GM10847 (cell line): ENCODE results near the gene IQSEC1.

Source experiments
- POLR2A ChIP-seq: IDR thresholded peaks from 2 replicates; pipeline ENCODE4 v1.6.1; 2011; ENCODE audit not compliant: insufficient read length; ENCODE audit errors: extremely low read depth

Gene IQSEC1

DNA sequence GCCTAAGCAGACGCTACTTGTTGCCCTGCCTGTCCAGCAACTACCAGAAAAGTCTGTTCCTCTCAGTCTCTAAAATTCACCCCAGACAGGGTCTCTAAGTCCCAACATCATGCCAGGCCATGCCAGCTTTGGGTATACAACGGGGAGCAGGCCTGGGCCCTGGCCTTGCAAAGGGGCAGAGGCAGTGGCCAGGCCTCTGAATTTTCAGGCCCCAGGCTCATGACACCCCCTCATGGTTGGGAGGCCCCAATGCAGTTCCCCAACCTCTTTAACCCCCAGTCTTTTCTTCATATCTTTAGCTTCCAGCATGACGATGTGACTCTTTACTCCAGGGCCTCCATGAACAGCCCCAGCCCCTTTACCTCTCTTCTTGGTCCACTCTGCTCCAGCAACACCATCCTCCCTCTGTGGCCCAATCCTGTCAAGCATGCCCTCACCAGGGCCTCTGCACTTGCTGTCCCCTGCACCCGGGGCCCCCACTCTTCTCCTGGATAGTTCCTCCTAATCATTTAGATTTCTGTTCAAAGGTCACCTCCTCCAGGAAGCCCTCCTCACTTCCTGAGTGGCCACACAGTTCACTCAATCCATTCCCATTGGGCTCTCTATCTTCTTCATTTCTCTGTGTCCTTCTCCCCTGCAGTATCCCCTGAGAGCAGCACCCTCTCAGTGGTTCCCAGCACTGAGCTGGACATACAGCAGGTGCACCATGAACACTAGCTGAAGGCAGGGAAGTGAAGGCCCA, 4.8 kb downstream of the IQSEC1 start:
- no peak for TF ChIP-seq POLR2A

DNA sequence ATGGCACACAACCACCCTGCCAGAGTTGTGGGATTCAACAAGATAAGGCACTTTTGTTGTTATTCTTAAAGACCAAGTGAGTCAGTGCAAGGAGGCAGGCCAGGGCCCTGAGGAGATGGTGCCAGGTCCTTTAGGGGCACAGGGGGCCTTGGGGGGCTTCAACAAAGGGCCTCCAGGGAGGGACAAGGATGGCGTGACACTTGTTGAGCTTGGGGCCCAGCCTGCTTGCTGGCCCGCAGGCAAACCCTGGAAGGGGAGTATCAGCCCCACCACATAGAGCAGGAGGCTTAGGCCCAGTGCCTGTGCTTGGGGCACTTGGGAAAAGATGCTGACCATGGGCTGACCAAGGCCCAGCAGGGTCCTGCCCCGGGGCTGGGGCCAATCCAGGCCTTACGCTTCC, 5.5 kb downstream of the IQSEC1 start:
- TF ChIP-seq POLR2A, result no peak

DNA sequence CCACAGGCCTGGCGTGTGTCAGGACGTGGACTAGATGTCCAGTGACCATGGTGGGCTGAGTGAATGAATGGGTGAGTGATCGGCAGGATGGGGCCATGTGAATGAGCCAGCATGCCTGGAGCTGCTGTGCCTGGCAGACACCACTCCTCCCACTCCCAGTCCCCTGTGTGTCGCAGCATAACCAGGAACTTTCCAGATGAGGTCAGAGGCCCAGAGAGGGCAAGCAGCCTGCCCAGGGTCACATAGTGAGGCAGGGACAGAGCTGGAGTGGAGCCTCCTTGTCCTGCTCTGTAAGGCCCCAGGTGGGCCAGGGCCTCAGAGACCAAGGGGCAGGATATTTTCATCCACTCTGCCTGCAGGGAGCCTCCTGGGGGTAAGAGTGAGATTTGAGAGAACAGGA, 6.4 kb downstream of the IQSEC1 start:
- TF ChIP-seq POLR2A, result no peak

DNA sequence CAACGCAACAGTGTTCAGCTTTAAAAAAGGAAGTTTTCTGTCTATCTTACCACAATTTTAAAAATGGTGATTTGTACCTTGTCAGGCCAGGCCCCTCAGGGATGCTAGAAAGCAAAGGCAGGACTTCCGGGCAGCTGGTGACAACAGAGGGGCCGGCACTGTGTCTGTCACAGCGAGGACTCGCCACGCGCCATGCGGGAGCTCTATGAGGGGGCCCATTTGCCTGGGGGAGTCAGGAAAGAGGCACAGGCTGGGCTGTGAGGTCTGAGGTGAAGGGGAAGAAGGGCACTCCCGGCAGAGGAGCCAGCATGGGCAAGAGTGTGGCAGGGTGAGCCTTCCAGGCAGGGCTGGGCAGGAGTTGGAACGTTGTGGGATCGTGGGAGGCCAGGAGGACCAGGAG, 7.0 kb downstream of the IQSEC1 start:
- TF ChIP-seq POLR2A, result no peak

DNA sequence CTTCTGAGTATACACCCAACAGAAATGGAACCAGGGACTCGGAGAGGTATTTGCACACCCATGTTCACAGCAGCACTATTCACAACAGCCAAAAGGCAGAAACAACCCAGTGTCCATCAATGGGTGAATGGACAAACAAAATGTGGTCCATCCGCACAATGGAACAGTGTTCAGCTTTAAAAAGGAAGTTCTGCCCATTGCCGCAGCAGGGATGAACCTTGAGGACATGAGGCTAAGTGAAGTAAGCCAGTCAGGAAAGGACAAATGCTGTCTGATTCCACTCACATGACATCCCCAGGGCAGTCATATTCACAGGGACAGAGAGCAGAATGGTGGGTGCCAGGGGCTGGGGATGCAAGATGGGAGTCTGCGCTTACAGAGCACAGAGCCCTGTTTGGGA, 7.5 kb downstream of the IQSEC1 start:
- TF ChIP-seq POLR2A, result no peak

DNA sequence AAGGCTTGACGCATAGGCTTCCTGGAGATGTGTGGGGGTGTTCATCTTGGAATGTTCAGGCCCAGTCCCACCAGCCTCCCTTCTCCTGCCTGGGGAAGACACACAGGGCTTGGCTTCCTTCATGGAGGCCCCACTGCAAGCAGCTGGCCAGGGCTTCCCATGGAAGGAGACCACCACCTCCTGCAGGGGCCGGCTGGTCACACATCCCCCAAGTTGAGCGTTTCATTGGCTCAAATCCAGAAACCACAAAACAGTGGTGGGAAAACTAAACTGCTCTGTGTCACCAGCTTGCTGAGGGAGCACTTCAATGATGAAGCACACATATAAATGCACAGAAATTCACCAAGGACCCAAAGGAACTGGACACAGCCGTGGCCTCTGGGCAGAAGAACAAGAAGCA, 8.3 kb downstream of the IQSEC1 start:
- no peak for TF ChIP-seq POLR2A

DNA sequence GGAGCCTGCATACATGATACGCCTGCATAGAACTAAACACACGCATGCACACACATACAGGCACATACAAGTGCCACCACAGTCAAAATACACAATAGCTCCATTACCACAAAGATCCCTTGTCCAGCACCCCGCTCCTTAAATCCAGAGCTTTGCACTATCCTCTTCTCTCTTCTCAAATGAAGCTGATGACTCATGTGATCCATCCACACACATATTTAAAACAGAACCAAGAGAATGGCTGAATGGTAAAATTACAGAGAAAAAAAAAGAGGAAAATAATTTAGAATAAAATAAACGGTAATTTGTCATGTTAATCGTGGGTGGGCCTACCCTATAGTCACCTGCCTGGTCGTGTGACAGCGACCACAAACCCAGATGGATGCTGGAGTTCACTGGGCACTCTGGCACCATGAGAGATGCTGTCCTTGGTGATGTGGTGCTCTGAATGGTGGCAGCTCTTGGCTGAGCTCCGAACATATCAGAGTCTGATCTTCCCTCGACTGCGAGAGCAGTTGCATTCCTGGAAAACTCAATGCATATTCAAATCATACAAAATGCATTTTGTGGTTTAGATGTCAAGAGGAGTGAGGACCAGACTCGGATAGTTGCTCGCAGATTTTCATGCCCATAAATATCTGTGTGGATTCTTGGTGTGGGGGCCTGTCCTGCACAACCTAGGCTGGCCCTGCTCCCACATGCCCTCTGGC, 8.9 kb downstream of the IQSEC1 start:
- TF ChIP-seq POLR2A, result no peak

DNA sequence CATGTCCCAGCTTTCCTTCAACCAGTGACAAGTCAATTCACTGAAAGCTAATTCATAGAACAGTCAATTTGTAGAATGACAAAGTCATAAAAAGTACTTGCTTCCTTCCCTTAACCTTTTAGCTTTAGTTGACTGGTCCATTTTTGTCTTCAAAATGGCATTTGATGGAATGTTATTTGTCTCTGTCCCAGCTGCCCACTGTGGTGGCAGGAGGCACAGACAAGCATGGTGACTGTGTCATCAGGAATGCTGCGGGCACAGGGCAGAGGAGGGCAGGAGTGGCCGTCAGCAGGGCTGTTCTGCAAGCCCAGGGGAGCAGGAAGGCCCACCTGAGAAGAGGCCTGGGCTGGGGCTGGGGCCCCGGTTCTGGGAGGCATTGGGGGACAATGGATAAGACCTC, 10.0 kb downstream of the IQSEC1 start:
- no peak for TF ChIP-seq POLR2A

DNA sequence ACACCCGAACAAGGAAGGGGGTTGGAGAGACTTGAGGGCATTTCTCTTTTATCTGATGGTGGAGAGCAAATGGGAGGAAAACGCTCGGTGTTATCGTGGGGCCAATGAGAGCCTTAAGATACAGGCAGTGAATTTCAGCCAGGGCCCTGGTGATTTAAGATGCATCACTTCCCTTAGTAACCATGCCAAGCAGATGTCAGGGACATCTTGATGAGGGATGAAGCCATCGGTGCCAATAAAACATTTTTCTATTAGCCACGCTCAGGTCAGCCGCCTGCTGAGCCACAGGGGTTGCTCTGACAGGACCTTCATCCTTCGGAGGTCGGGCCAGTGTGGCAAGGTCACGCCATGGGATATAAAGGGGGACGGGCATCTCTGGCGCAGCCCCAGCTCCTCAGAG, 10.6 kb downstream of the IQSEC1 start:
- no peak for TF ChIP-seq POLR2A

DNA sequence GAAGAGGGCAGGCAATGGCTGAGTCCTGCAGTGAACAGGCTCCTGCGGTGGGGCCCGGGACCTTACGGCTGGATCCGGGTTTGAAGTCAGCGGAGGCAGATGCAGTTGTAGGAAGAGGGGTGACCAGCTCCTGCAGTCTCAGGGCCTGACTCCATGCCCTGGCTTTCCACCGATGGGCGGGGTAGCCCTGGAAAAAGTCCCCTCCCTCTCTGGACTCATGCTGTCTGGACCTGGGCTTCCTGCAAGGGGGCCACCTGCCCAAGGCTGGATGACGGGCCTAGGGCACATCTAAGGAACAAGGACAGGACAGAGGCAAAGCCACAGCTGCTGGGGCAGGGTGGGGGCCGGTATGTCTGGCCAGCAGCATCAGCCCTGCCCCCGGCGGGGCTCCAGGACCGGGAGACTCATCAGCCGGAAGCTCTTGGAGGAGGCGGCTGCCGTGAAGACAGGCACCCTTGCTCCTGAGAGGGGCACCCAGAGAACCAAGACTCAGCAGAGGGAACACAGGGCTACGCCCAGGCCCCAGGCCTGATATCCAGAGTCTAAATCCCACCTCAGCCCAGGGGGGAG, 12.8 kb downstream of the IQSEC1 start:
- no peak for TF ChIP-seq POLR2A

DNA sequence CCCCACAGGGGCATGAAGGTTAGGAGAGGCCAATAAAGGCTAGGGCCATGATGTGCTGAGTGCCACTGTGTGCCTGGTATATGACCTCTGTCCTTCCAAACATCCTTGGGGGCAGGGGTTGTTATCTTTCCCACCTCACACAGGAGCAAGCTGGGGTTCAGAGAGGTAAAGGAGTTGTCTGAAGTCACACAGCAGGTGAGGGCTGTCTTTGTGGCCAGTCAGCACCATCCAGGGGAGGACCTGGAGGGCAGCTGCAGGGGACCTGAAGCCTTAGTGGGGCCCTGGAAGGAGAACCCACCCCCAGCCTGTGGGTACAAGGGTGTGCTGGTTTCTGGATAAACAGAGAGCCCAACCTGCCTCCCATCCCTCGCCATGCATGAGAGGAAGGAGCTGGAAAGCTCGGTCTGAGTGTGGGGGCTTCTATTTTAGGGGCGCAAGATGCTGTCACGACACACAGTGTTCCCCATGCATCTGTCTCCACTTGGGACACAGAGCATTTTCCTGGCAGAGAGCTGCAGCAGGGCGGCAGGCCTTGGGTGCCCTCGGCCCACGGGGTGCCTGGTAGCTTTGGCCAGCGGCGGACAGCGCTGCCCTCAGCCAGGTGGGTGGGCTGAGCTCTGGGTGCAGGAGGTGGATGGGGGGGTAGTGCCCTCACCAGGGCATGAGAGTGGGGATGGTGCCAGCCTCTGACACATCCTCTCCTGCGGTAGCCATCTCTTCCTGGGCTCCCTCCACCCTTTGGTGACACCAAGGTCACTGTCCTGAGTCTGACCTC, 14.7 kb downstream of the IQSEC1 start:
- TF ChIP-seq POLR2A, result no peak

DNA sequence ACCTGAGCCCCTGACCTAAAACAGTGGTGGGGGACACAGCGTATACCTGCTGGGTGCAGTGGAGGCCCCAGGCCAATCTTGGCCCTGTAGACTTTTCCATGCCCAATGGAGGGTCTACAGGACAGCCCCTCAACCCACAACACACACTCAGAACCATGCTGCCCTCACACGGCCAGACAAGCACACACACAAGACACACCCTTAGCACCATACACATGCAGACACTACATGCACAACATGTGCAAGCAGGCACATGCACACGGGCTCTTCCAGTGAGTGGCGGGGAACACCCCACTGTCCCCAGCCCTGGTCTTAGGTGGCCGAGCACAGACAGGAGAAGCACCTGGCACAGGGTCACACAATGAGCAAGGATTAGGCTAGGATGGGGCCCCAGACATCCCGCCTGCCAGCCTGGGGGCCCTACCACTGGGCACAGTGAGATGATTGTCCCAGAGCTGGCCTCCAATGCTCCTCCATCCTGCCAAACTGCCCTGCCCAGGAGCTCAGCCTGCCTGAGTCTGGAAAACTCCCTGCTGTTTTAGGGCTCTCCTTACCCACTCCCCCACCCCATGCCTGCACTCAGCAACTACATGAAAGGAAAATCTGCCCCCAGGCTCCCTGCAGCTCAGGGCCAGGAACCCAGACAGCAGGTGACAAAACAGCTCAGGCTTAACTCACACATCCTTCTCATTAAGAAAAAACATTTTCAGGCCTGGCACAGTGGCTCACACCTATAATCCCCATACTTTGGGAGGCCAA, 15.8 kb downstream of the IQSEC1 start:
- no peak for TF ChIP-seq POLR2A

DNA sequence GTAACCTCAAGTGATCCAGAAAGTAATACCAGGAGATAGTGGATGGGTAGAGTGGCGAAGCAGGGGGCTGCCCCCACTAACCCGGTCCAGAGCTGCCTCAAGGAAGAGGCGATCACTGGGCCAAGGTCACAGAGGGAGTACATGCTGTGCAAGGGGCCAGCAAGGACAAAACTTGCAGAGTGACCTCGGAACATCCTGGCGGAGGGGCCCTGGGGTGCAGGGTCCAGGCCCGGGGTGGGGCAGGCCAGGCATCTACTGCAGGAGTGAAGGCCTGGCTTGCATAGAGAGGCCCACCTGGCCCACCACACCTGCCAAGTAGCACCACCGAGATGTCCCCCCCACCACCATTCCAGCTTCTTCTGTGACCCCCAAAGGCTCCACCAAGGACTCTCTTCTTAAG, 17.6 kb downstream of the IQSEC1 start:
- TF ChIP-seq POLR2A, result no peak

DNA sequence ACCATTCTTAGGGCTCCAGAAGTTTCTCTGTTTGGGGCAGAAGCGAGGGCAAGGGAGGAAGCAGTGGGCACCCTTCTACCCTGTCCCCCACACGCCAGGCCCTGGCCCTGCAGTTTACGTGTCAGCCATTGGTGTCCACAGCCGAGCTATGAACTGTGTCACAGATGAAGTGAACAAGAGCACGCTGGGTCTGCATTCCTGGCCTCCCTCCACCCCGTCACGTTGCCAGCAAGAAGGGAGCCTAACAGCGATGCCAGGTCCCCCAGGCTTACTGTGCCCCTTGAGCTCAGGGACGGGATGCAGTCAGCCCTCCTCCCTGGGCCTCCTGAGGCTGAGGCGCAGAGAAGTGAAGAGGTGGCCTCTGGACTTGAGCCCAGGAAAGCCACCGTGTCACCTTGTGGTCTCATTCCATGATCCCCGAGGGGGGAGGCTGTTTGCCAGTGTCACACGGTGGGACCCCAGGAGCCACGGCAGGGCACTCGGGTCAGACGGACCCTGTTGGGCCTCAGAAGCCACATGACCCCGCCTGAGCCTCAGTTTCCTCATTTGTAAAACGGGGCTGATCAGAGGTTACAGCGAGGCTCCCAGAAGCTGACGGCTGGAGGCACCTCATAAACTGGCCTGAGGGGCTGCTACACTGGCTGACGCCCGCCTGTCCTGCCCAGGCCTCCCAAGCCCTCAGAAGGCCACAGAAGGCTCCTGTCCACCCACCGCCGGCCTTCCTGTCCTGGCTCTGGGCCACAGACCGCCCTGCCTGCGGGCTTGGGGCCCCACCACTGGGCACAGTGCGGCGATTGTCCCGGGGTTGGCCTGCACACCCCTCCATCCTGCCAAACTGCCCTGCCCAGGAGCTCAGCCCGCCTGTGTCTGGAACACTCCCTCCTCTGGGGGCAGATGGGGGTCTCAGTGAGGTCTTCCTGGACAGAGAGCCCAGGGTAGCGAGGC, 18.6 kb downstream of the IQSEC1 start:
- no peak for TF ChIP-seq POLR2A
